Hepatocyte (in vitro differentiated cells): ENCODE results near the gene SLC38A9.

Experiments
- CTCF ChIP-seq: fragments of 200-600 bp; sonication (generic); IDR thresholded peaks from 2 replicates; pipeline ENCODE4 v1.5.1; 2016; ENCODE audit warnings: antibody characterized with exemption, mild to moderate bottlenecking; ENCODE audit not compliant: poor library complexity
- EZH2 ChIP-seq: fragments of 200-600 bp; sonication (generic); IDR thresholded peaks from 2 replicates; pipeline ENCODE4 v1.6.1; 2016; ENCODE audit warnings: antibody characterized with exemption, mild to moderate bottlenecking, borderline replicate concordance
- EZH2phosphoT487 ChIP-seq: fragments of 200-600 bp; sonication (generic); IDR thresholded peaks from one replicate; pipeline ENCODE4 v1.6.1; 2018; ENCODE audit warnings: antibody characterized with exemption, mild to moderate bottlenecking, low read depth, moderate library complexity; ENCODE audit not compliant: unreplicated experiment, severe bottlenecking

- TF ChIP-seq CTCF (no peak), EZH2phosphoT487 (no peak), EZH2 (no peak)
These were observed 107.5 kb downstream of the SLC38A9 start for GRCh38 chr5:55604611-55605067.
